Endothelial cell of umbilical vein (primary cell): ENCODE measurements around the gene RAB40B.

Experiments
- EZH2 ChIP-seq: IDR thresholded peaks from 2 replicates; pipeline ENCODE4 v1.6.1; 2012; ENCODE audit warnings: borderline replicate concordance, low read depth, mild to moderate bottlenecking, moderate library complexity, low read length, inconsistent platforms; ENCODE audit not compliant: severe bottlenecking
- POLR2AphosphoS5 ChIP-seq: IDR thresholded peaks from 2 replicates; pipeline ENCODE4 v1.6.1; 2012; ENCODE audit warnings: low read depth, mild to moderate bottlenecking, control low read depth, low read length, moderate library complexity; ENCODE audit not compliant: insufficient read depth
- TF ChIP-seq, protein P1 (sequence below), 2 donors: IDR thresholded peaks; 1 replicate in 1 of 2; 2 replicates in 1 of 2; pipeline ENCODE4 v1.5.1; 2011; ENCODE audit warnings: low read length in 2 of 2, mild to moderate bottlenecking in 2 of 2, moderate library complexity in 2 of 2, control low read depth in 1 of 2, inconsistent platforms in 1 of 2, low read depth in 1 of 2; ENCODE audit not compliant: insufficient read depth in 1 of 2; ENCODE audit errors: extremely low read depth in 1 of 2

DNA sequence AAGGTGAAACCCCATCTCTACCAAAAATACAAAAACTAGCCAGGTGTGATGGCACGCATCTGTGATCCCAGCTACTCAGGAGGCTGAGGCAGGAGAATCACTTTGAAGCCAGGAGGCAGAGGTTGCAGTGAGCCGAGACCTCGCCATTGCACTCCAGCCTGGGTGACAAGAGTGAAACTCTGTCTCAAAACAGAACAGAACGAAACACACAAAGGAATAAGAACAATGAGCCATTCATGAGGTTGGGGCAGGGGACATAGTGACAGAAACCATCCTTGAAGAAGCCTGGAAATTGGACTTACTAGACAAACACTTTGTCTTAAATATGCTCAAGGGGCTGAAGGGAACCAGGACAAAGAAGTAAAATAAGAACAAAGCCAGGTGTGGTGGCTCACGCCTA is 89.7 kb downstream of the RAB40B start:
- TF ChIP-seq POLR2AphosphoS5 = no peak
- no peak for TF ChIP-seq EZH2
- TF ChIP-seq, protein P1, sequence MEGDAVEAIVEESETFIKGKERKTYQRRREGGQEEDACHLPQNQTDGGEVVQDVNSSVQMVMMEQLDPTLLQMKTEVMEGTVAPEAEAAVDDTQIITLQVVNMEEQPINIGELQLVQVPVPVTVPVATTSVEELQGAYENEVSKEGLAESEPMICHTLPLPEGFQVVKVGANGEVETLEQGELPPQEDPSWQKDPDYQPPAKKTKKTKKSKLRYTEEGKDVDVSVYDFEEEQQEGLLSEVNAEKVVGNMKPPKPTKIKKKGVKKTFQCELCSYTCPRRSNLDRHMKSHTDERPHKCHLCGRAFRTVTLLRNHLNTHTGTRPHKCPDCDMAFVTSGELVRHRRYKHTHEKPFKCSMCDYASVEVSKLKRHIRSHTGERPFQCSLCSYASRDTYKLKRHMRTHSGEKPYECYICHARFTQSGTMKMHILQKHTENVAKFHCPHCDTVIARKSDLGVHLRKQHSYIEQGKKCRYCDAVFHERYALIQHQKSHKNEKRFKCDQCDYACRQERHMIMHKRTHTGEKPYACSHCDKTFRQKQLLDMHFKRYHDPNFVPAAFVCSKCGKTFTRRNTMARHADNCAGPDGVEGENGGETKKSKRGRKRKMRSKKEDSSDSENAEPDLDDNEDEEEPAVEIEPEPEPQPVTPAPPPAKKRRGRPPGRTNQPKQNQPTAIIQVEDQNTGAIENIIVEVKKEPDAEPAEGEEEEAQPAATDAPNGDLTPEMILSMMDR (IDR thresholded peaks at IDR 0.05; ENCODE audit: extremely low read depth in 1 of 2, insufficient read depth in 1 of 2, low read depth in 1 of 2, low read length in 2 of 2) = no peak
